ENCODE data around the gene MARS2. TPM values are rescaled to one million over a fixed set of nuclear protein-coding genes. Genes with fewer than 3 reads are reported as not detected.
A peak's percentile ranks its signal among the peaks of the same experiment; 100 is the strongest.
"Not testable (repeated sequence)": the region's sequence is repeated elsewhere in the genome, so short reads cannot be mapped to it uniquely, and the experiment has no call there.

The MARS2 gene
- 4.5 and 4.9 TPM in 2 replicates for total RNA-seq (2014; rRNA removed; shearing (Covaris generic); ENCODE audit: low replicate concordance)

DNA sequence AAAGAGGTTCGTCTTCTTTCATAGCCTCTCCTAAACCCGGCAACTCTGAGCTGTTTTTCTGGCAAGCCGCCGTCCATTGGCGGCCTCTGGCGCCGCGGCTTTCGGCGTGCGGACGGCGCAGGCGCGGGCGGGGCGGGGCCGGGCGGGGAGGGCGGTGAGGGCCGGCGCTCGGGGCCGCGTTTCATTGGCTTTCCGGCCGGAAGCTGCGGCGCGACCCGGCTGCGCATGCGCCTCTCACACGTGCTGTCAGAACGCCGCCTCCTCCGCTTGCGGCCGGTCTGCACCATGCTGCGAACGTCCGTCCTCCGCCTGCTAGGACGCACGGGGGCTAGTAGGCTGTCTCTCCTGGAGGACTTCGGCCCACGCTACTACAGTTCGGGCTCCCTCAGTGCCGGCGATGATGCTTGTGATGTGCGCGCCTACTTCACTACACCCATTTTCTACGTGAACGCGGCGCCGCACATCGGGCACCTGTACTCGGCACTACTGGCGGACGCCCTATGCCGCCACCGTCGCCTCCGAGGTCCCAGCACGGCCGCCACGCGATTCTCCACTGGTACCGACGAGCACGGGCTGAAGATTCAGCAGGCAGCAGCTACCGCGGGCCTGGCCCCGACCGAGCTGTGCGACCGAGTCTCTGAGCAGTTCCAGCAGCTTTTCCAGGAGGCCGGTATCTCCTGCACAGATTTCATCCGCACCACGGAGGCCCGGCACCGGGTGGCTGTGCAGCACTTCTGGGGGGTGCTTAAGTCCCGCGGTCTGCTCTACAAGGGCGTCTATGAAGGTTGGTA is at the start of gene MARS2:
Gene MARS2, plus strand, starts transcription at position 249 of the 791 bp plus-strand sequence. Its CDS starts 37 bp downstream, at position 286.
- Histone ChIP-seq H3K4me3 (peak within 1 kb of the TSS; percentile 94), H3K27me3 (no peaks in the 10 kb centered on the region), H3K36me3 (peaks cover 8% of the 10 kb centered on the region), H3K9me3 (no peaks in the 10 kb centered on the region)
- DNase-seq: peak; percentile 91

DNA sequence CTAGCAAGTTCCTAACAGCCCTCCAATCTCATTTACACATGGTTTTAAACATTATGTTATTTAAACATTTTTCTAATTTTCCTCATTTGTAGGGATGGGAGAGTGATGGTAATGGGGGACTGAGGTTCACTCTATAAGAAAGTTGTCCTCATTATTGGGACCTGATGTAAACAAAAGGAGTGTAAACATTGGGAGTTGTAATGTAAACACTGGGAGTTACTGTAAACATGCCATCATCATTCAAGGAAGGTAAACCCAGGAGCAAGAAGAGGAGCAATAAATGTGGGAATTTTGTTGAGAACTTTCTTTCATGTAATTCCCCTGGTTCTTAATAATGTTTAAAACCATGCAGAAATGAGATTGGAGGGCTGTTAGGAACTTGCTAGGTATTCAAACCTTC is 47.6 kb upstream of the MARS2 start:
- Histone ChIP-seq H3K4me3 (no peak overlapping the region), H3K27me3 (no peaks in the 10 kb centered on the region), H3K9me3 (no peaks in the 10 kb centered on the region), H3K36me3 (no peaks in the 10 kb centered on the region)
- DNase-seq: no peak

GRCh38 chr2:197661626-197662025 is 43.5 kb upstream of the MARS2 start:
- Histone ChIP-seq H3K4me3 (no peak overlapping the region), H3K27me3 (no peaks in the 10 kb centered on the region), H3K9me3 (peaks cover 4% of the 10 kb centered on the region; the same call in 1 of the 2 replicates), H3K36me3 (no peaks in the 10 kb centered on the region)
- no peak for DNase-seq

DNA sequence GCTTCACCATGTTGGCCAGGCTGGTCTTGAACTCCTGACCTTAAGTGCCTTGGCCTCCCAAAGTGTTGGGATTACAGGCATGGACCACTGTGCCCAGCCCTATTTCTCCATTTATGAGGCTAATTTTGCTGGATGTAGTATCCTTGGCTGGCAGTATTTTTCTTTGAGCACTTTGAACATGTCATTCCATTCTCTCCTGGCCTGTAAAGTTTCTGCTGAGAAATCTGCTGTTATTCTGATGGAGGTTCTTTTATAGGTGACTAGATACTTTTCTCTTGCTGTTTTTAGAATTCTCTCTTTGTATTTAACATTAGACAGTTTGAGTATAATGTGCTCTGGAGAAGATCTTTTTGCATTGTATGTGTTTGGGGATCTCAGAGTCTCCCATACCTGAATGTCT is 38.9 kb upstream of the MARS2 start:
- no peak for DNase-seq
- Histone ChIP-seq H3K27me3 (no peaks in the 10 kb centered on the region), H3K36me3 (no peaks in the 10 kb centered on the region), H3K4me3 (no peak overlapping the region), H3K9me3 (peaks cover 5% of the 10 kb centered on the region; the same call in 1 of the 2 replicates)

DNA sequence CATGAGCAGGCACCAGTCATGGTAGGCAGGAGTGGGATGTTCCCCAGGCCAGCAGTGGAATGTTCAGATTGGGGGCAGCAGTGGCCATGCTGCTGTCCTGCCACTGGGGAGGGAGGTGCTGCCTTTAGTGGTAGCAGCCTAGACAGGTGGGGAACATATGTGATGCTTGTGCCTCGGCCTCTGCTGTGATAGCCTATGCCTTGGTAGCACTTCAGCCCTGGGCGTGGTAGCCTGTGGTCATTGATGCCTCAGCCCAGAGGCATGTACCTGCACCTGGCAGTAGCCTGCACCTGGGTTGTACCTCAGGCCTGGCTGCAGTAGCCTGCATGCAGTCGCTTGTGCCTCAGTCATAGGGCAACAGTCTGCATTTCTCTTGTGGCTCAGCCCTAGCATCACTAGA is 36.9 kb upstream of the MARS2 start:
- Histone ChIP-seq H3K27me3 (no peaks in the 10 kb centered on the region), H3K9me3 (peaks cover 5% of the 10 kb centered on the region; the same call in 1 of the 2 replicates), H3K4me3 (no peak overlapping the region), H3K36me3 (no peaks in the 10 kb centered on the region)
- no peak for DNase-seq

- H3K9me3 ChIP-seq: peaks cover 5% of the 10 kb centered on the region; the same call in 1 of the 2 replicates
- DNase-seq: no peak
Observed at GRCh38 chr2:197669077-197669476, 36.1 kb upstream of the MARS2 start.

GRCh38 chr2:197672371-197672893 is 32.7 kb upstream of the MARS2 start:
- Histone ChIP-seq H3K27me3 (no peaks in the 10 kb centered on the region), H3K4me3 (no peak overlapping the region), H3K36me3 (no peaks in the 10 kb centered on the region), H3K9me3 (no peaks in the 10 kb centered on the region)
- DNase-seq: no peak

More at GRCh38 chr2:197669077-197669476, 36.1 kb upstream of the MARS2 start:
- H3K36me3 ChIP-seq: no peaks in the 10 kb centered on the region
- no peaks in the 10 kb centered on the region for H3K27me3 ChIP-seq
- H3K4me3 ChIP-seq: no peak overlapping the region

- Histone ChIP-seq H3K27me3 (no peaks in the 10 kb centered on the region), H3K9me3 (no peaks in the 10 kb centered on the region), H3K36me3 (no peaks in the 10 kb centered on the region), H3K4me3 (no peak overlapping the region)
- DNase-seq: no peak
Observed at GRCh38 chr2:197673106-197673505, 32.1 kb upstream of the MARS2 start.

DNA sequence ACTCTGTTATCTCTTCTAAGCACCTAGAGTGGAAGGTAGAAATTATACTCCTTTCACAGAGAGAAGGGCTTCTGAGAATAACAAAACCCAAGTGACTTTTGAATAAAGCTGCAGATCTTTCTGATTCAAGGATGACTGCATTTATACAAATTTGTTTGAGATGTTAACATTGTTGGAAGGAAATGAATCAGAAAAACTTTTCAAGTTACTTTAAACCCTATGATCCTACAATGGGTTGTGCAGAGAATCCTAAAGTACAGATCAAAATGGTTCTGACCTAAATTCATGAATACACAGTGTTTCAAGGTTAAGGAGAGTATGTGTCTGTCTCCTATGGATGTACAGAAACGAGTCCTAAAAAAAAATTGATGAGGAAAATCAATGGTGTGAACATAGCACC is 31.6 kb upstream of the MARS2 start:
- no peak for DNase-seq
- no peaks in the 10 kb centered on the region for H3K9me3 ChIP-seq
- no peaks in the 10 kb centered on the region for H3K36me3 ChIP-seq
- no peaks in the 10 kb centered on the region for H3K27me3 ChIP-seq
- no peak overlapping the region for H3K4me3 ChIP-seq

DNA sequence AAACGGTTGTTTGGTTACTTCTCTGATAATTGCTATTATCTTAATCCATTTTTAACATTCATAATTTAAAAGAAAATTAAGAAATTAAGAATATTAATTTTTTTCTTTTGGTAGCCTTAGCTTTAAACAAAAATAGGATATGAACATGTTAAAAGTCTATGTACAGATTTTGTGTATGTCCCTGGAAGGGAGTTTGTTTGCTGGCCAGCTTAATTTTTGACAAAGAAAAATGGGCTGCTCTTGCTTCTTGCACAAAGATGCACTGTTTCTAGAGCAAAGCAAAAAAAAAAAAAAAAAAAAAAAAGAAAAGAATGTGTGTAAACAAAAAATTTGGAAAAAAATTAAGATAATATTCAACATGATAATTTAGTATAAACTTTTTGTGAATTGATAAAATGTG is 31.1 kb upstream of the MARS2 start:
- no peaks in the 10 kb centered on the region for H3K9me3 ChIP-seq
- H3K27me3 ChIP-seq: no peaks in the 10 kb centered on the region
- no peak overlapping the region for H3K4me3 ChIP-seq
- no peak for DNase-seq
- no peaks in the 10 kb centered on the region for H3K36me3 ChIP-seq

DNA sequence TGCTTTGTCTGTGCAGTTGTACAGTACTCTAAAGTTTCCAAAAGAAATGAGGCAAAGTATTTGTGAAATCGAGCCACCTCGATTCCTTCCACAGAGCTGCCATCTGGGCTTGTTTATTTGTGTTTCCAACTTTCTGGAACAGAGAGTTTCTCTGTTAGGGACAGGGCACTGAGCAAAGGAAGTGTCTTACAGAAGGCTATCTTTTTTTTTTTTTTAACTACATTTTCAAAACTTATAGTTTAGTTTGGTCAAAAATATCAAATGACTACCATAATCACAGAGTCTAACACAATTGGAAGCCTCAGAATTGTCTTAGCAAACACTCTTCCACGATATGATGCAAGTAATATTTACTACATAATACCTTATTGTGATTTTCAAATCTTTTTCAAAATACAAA is 30.6 kb upstream of the MARS2 start:
- Histone ChIP-seq H3K27me3 (no peaks in the 10 kb centered on the region), H3K9me3 (no peaks in the 10 kb centered on the region), H3K4me3 (peak overlapping the region; percentile 46), H3K36me3 (no peaks in the 10 kb centered on the region)
- no peak for DNase-seq

DNA sequence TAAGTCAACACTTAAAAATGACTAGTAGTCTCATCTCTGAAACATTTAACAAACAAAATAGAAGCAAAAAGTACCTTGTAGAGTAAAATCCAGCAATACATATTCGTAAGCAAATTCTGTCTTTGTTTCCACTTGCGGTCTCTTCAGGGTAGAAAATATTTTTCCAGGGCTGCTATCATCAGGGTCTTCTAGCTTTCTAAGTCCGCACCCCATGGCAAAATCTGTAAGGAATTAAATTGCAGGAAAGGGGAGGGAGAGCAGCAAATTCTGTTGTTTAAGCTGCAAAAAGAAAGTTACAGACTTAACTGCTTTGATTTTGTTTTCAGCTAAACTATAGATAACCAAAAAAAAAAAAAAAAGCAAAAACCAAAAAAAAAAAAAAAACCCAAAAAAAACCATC is 29.9 kb upstream of the MARS2 start, which contains the start of gene RFTN2:
Gene RFTN2, minus strand, starts transcription at position 342 of the 400 bp plus-strand sequence. Its CDS starts 129 bp downstream, at position 213.
- H3K36me3 ChIP-seq: no peaks in the 10 kb centered on the region
- no peaks in the 10 kb centered on the region for H3K27me3 ChIP-seq
- H3K4me3 ChIP-seq: peak within 1 kb of the TSS; percentile 46
- H3K9me3 ChIP-seq: no peaks in the 10 kb centered on the region
- DNase-seq: no peak

DNA sequence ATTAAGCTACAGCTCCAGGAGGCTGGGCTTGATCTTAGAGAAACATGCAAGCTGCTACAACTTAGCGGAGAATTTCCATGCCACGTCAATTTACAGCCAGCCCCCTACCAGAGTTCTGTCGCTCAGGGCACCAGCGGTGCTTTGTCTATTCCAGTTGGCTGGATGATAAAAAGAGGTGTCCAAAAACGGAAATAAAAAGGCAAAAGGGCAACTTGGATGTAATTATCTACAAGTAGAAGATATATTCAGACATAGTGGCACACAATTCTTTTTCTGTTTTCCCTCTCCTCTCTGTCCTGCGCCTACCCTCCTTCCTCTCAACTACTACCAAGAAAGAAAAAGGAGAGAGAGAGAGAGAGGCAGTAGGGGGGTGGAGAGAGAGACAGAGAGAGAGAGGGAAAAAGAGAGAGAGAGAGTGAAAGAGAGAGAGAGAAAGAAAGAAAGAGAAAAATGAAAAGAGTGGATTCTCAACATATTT is 29.4 kb upstream of the MARS2 start:
- H3K4me3 ChIP-seq: peak overlapping the region; percentile 46
- peak; percentile 22 for DNase-seq
- H3K36me3 ChIP-seq: no peaks in the 10 kb centered on the region
- H3K27me3 ChIP-seq: no peaks in the 10 kb centered on the region
- H3K9me3 ChIP-seq: no peaks in the 10 kb centered on the region

GRCh38 chr2:197677056-197677455 is 28.1 kb upstream of the MARS2 start:
- no peaks in the 10 kb centered on the region for H3K27me3 ChIP-seq
- no peak overlapping the region for H3K4me3 ChIP-seq
- no peaks in the 10 kb centered on the region for H3K9me3 ChIP-seq

GRCh38 chr2:197677483-197677882 is 27.7 kb upstream of the MARS2 start:
- no peaks in the 10 kb centered on the region for H3K9me3 ChIP-seq
- DNase-seq: peak; percentile 16
- H3K4me3 ChIP-seq: no peak overlapping the region
- no peaks in the 10 kb centered on the region for H3K36me3 ChIP-seq
- H3K27me3 ChIP-seq: no peaks in the 10 kb centered on the region

More at GRCh38 chr2:197677056-197677455, 28.1 kb upstream of the MARS2 start:
- H3K36me3 ChIP-seq: no peaks in the 10 kb centered on the region
- DNase-seq: no peak

DNA sequence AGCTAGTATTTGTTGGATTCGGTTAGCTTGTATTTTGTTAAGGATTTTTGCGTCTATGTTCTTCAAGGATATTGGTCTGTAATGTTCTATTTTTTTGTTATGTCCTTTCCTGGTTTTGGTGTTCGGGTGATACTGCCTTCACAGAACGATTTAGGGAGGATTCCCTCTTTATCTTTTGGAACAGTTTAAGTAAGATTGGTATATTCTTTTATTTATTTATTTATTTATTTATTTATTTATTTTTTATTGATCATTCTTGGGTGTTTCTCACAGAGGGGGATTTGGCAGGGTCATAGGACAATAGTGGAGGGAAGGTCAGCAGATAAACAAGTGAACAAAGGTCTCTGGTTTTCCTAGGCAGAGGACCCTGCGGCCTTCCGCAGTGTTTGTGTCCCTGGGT is 10.0 kb upstream of the MARS2 start:
- DNase-seq, H3K27me3 ChIP-seq, H3K36me3 ChIP-seq, H3K9me3 ChIP-seq, H3K4me3 ChIP-seq: not testable (repeated sequence)

GRCh38 chr2:197695971-197696370 is 9.2 kb upstream of the MARS2 start:
- not testable (repeated sequence) for H3K36me3 ChIP-seq, H3K27me3 ChIP-seq, DNase-seq, H3K4me3 ChIP-seq, H3K9me3 ChIP-seq

DNA sequence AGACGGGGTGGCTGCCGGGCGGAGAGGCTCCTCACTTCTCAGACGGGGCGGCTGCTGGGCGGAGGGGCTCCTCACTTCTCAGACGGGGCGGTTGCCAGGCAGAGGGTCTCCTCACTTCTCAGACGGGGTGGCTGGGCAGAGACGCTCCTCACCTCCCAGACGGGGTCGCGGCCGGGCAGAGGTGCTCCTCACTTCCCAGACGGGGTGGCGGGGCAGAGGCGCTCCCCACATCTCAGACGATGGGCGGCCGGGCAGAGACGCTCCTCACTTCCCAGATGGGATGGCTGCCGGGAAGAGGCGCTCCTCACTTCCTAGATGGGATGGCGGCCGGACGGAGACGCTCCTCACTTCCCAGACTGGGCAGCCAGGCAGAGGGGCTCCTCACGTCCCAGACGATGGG is 8.6 kb upstream of the MARS2 start:
- not testable (repeated sequence) for H3K36me3 ChIP-seq, H3K9me3 ChIP-seq, H3K4me3 ChIP-seq, H3K27me3 ChIP-seq, DNase-seq
